Fibroblast of pulmonary artery (primary cell): ENCODE measurements around the gene SMYD3.

Source experiments
- DNase-seq: peaks from one replicate; pipeline ENCODE4 v3.0.0-alpha.2; 2010; ENCODE audit warnings: low read depth
- H3K4me3 ChIP-seq: replicated peaks from 2 replicates; pipeline ENCODE4 v1.5.1; 2011; ENCODE audit warnings: low read depth, mild to moderate bottlenecking, control low read depth, low read length, moderate library complexity
- TF ChIP-seq, protein P1 (sequence below): IDR thresholded peaks from 2 replicates; pipeline ENCODE4 v1.5.1; 2011; ENCODE audit warnings: mild to moderate bottlenecking, control low read depth, low read length, inconsistent platforms; ENCODE audit errors: missing control alignments

SMYD3 gene

DNA sequence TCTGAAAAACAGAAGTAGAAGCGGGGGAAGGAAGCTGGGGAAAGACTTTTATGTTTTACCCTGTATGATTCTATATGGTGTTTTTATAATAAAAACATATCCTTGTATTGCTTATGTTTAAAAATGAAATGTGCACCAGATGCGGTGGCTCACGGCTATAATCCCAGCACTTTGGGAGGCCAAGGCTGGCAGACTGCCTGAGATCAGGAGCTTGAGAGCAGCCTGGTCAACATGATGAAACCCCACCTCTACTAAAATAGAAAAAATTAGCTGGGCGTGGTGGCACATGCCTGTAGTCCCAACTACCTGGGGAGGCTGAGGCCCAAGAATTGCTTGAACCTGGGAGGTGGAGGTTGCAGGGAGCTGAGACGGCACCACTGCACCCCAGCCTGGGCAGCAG is 155.4 kb downstream of the SMYD3 start:
- TF ChIP-seq, protein P1, sequence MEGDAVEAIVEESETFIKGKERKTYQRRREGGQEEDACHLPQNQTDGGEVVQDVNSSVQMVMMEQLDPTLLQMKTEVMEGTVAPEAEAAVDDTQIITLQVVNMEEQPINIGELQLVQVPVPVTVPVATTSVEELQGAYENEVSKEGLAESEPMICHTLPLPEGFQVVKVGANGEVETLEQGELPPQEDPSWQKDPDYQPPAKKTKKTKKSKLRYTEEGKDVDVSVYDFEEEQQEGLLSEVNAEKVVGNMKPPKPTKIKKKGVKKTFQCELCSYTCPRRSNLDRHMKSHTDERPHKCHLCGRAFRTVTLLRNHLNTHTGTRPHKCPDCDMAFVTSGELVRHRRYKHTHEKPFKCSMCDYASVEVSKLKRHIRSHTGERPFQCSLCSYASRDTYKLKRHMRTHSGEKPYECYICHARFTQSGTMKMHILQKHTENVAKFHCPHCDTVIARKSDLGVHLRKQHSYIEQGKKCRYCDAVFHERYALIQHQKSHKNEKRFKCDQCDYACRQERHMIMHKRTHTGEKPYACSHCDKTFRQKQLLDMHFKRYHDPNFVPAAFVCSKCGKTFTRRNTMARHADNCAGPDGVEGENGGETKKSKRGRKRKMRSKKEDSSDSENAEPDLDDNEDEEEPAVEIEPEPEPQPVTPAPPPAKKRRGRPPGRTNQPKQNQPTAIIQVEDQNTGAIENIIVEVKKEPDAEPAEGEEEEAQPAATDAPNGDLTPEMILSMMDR: no peak
- DNase-seq: no peak
- H3K4me3 ChIP-seq: no peak overlapping the region

DNA sequence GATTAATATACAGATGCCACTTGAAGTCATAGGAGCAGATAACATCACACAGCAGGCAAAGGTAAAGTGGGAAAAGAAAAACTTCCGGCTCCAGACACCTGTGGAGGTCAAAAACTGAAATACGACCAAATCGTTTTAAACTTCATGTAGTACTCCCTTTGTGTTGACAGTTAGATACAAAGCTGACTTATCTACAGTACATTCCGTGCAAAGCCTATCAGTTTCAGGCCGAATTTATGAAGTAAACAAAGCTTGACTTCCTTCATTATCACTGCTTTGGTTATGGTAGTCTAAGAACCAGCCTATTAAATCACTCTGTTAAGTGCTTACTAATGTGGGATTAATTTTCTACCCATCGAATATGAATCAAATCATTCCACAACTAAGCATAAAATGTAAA is 156.3 kb downstream of the SMYD3 start:
- no peak overlapping the region for H3K4me3 ChIP-seq
- peak; percentile 7 for DNase-seq
- TF ChIP-seq, protein P1: no peak

DNA sequence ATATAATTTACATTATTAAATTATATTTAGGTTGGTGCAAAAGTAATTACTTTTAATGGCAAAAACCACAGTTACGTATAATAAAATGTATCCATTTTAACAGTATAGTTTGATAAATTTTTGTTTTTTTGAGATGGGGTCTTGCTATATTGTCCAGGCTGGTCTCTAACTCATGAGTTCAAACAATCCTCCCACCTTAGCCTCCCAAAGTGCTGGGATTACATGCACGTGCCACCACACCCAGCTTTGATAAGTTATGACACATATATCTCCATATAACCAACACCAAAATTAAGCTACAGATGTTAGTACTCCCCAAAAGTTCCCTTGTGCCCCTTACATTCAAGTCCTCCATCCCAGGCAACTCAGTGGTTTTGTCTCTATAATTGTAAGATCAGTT is 163.1 kb downstream of the SMYD3 start:
- TF ChIP-seq, protein P1: no peak
- H3K4me3 ChIP-seq: no peak overlapping the region
- DNase-seq: no peak

DNA sequence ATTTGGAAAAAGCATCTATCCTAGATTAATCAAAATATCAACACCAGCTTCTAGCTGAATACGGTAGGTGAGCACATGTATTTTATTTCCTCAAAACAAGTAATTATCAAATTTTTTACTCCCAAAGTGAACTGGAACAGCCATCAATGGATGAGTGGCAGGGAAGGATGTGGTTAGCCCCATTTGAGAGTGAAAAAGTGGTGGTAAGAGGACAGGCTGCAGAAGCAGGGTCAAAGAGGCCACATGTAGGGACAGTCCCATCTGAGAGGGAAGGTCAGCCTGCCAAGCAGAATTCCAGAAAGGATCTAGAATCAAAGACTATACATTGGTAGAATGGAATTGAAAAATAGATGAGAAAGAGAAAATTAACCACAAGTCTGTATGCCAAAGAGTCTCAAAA is 163.8 kb downstream of the SMYD3 start:
- H3K4me3 ChIP-seq: no peak overlapping the region
- TF ChIP-seq, protein P1: no peak
- DNase-seq: no peak

DNA sequence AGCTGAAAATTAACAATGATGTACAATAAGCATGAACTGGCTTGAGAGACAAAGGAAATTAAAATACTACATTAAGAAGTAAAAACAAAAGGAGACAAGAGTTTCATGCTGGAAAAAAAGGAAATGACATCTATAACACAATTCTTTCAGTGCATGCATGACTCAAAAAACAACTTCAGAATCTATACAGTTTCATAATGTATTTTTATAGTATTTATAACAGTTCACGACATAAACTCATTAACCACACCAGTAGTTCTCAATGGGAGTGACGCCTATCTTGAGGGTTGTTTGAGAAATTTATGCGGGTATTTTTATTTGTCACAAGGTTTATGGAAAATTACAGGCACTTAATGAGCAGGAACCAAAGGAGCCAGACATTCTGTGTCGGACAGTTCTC is 168.5 kb downstream of the SMYD3 start:
- DNase-seq: no peak
- TF ChIP-seq, protein P1: no peak
- no peak overlapping the region for H3K4me3 ChIP-seq

DNA sequence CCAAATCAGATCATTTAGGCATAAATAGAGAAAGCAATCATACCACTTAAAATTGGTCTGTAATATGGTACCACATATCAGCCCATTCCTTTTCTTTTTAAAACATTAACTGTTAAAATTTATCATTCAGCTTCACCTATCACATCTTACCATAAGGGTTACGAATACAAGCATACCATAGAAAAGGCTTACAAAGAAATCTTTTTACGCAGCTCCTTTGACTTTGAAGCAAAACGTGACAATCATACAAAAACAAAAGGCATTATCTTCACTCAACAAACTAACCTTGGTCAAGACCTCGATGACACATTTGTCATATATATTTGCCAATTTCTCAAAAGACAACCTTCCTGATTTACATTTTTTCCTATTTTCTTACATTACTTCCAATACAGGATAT is 169.0 kb downstream of the SMYD3 start:
- no peak for DNase-seq
- TF ChIP-seq, protein P1: no peak
- no peak overlapping the region for H3K4me3 ChIP-seq

DNA sequence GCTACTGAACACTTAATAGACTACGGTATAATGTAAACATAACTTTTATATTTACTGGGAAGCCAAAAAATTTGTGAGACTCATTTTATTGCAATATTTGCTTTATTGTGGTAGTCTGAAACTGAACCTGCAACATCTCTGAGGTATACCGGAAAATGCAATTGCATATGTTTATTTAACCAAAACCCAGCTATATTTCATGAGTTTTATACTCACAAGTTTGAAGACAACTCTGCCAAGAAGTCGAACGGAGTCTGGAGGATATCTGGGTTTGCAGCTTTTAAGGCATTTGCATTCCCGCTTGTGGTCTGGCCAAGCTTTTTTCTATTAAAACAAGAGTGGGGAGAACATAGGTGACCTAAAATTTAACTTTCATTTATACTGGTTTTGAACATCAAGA is 171.9 kb downstream of the SMYD3 start:
- no peak for DNase-seq
- H3K4me3 ChIP-seq: no peak overlapping the region
- TF ChIP-seq, protein P1: no peak
